Superior temporal gyrus (tissue), 1 donor: ENCODE data around the gene RAB1B.
A peak's percentile ranks its signal among the peaks of the same experiment; 100 is the strongest.
"Not testable (repeated sequence)": the region's sequence is repeated elsewhere in the genome, so short reads cannot be mapped to it uniquely, and the experiment has no call there.

Experiments used
- DNase-seq: peaks from one replicate; pipeline ENCODE4 v3.0.0-alpha.2; 2016; ENCODE audit errors: extremely low spot score

RAB1B gene

GRCh38 chr11:66267039-66267378 lies 1.4 kb upstream of the RAB1B start:
- no peak for DNase-seq

GRCh38 chr11:66267379-66268243 lies 828 bp upstream of the RAB1B start:
- DNase-seq = peak; percentile 82

- no peak for DNase-seq
Measured at GRCh38 chr11:66268952-66269905, 790 bp downstream of the RAB1B start.

- DNase-seq = no peak
Measured at GRCh38 chr11:66271816-66272215, 3.4 kb downstream of the RAB1B start.

- DNase-seq = no peak
Measured at GRCh38 chr11:66272596-66272995, 4.2 kb downstream of the RAB1B start.

- no peak for DNase-seq
Measured at GRCh38 chr11:66274219-66274618, 5.8 kb downstream of the RAB1B start.

- no peak for DNase-seq
Measured at GRCh38 chr11:66275396-66275795, 7.0 kb downstream of the RAB1B start.

GRCh38 chr11:66275984-66276612 lies 7.7 kb downstream of the RAB1B start:
- no peak for DNase-seq

- not testable (repeated sequence) for DNase-seq
Measured at GRCh38 chr11:66276619-66277018, 8.2 kb downstream of the RAB1B start.

- not testable (repeated sequence) for DNase-seq
Measured at GRCh38 chr11:66277064-66277463, 8.6 kb downstream of the RAB1B start.

GRCh38 chr11:66277471-66278362 lies 9.3 kb downstream of the RAB1B start, which contains the start of gene CNIH2:
CNIH2 (plus strand) TSS chr11:66278175; CDS start chr11:66278457, 282 bp downstream.
- DNase-seq = no peak

GRCh38 chr11:66278363-66279091 lies 10.1 kb downstream of the RAB1B start:
- DNase-seq = no peak

GRCh38 chr11:66279092-66279734 lies 10.8 kb downstream of the RAB1B start:
- DNase-seq = no peak

GRCh38 chr11:66280428-66280827 lies 12.0 kb downstream of the RAB1B start:
- no peak for DNase-seq

- no peak for DNase-seq
Measured at GRCh38 chr11:66281001-66281400, 12.6 kb downstream of the RAB1B start.

GRCh38 chr11:66281776-66282467 lies 13.5 kb downstream of the RAB1B start:
- no peak for DNase-seq

- peak; percentile 98 for DNase-seq
Measured at GRCh38 chr11:66282468-66283455, 14.3 kb downstream of the RAB1B start.
